ENCODE data around the gene EFNA4. TPM values are rescaled to one million over a fixed set of nuclear protein-coding genes. Genes with fewer than 3 reads are reported as not detected.

The EFNA4 gene
- total RNA-seq, 2 donors from 2014 or later, result 4.6 to 7.0 TPM

DNA sequence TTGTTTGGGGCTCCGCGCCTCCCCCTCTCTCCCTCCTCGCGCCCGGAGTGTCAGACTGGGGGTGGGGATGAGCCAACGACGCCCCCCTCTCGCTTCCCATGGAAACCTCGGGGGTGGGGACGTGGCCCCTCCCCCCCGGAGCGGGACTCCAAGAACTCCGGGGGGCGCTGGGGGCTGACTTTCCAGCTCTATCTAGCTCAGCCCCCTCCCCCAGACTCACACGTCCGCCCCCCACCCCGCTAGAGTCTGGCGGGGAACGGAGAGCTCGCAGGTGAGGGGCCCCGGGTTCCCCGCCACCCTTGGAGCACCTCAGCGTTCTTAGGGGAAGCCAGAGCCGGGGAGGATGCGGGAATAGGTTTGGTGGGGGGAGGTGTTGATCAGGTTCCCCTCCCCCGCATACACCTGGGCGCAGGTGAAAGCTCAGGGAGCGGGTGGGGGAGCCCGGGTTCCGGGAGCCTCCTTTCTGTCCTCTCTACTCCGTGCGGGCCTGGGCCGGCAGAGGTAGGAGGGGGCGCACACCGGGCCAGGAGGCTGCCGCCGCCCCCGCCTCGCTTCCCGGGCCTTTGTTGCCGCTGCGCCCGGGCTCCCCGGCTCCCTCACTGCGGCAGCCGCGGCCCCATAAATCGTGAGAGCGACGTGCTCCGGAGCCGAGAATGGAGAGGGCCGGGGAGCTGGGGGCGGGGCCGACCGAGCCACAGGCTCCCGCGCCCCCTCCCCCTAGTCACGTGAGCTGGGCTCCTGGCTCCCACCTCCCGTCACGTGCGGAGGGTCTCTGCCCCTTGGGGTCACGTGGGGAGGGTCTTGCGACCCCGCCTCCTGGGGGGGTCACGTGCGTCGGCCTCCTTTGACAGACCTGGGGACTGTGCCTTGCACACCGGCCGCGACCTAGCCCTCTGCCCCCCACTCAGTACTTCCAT is 17.0 kb downstream of the EFNA4 start:
- Mint-ChIP-seq H3K9me3 (no peaks in the 10 kb centered on the region), H3K4me1 (peaks cover 29% of the 10 kb centered on the region), H3K27ac (no peak overlapping the region), H3K4me3 (peak overlapping the region; percentile 88), H3K36me3 (ENCODE audit: low read depth) (peaks cover 17% of the 10 kb centered on the region), H3K27me3 (peaks cover 25% of the 10 kb centered on the region)
- ATAC-seq (replicated peaks), result no peak

DNA sequence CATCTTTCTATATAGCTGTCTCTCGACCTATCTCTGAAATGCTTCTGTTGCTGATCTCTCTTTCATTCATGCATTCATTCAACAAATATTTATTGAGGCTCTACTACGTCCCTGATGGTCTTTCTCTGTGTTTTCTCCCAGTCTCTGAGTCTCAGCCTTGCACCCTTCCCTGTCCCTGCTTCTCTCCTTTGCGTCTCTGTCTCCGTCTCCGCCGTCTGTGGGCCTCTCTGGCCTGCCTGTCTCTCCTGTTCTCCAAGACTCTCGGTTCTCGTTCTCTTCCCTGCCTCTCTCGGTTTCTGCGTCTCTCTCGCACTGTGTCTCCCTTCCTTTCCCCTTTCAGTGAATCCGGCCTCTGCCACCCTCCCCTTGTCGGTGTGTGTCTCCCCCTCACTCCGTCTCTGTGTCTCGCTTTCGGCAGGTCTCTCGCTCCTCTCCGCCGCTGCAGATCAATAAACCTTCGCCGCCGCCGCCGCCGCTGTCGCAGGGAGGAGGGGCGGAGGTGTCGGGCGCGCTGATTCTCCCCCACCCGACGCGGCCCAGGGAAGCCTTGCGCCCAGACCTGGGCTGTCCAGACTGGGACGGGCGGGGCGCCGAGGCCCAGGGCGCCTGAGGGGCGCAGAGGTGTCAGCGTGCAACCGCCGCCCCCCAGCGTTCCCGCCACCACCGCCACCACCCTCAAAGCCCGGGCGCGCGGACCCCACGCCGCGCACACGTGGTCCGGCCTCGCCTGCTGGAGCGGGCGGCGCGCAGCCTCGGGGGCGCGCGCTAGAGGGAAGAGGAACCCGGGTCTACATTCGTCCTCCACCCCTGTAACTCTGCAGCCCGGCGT is 18.1 kb downstream of the EFNA4 start:
- no peaks in the 10 kb centered on the region for H3K9me3 Mint-ChIP-seq
- H3K27me3 Mint-ChIP-seq, result peaks cover 25% of the 10 kb centered on the region
- no peak overlapping the region for H3K27ac Mint-ChIP-seq
- H3K4me1 Mint-ChIP-seq, result peaks cover 29% of the 10 kb centered on the region
- peak overlapping the region; percentile 61 for H3K4me3 Mint-ChIP-seq
- peaks cover 18% of the 10 kb centered on the region for H3K36me3 Mint-ChIP-seq (ENCODE audit: low read depth)
- ATAC-seq (replicated peaks), result no peak

DNA sequence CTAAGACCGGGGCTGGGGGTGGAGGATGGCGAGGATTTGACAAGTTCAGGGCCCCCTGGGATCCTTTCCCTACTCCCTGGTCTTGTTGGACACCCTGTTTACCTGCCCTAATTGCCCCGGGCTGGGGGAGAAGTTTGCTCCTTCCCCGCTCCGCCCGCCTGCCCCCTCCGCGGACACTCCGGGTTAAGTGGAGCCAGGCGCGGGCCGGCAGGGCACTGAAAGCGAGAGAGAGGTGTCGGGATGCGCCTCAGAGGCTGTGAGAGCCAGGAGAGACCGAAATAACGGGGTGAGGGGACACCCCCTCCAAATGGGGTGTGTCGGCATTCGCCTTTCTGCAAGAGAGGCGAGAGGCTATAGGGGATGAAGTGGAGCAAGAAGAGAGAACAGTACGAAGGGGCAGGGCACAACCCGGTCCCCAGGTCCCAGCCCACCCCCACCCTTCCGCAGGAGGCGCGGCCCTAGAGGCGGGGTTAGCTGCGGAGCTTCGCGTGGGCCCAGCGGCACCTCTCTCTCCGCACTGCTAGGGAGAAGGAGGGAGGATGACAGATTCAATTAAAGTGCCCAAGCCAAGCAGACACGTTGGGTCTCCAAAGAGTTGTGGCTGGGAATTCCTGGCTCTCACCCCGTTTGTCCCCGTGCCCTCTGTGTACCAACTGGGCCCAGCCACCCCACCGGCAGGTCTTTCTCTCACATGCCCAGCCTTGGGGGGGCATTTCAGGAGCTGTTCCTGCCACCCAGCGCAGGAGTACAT is 18.9 kb downstream of the EFNA4 start:
- H3K36me3 Mint-ChIP-seq (ENCODE audit: low read depth), result peaks cover 18% of the 10 kb centered on the region
- peaks cover 29% of the 10 kb centered on the region for H3K4me1 Mint-ChIP-seq
- H3K27ac Mint-ChIP-seq, result no peak overlapping the region
- H3K27me3 Mint-ChIP-seq, result peaks cover 25% of the 10 kb centered on the region
- no peaks in the 10 kb centered on the region for H3K9me3 Mint-ChIP-seq
- ATAC-seq (replicated peaks), result no peak
- H3K4me3 Mint-ChIP-seq, result peak overlapping the region; percentile 61

DNA sequence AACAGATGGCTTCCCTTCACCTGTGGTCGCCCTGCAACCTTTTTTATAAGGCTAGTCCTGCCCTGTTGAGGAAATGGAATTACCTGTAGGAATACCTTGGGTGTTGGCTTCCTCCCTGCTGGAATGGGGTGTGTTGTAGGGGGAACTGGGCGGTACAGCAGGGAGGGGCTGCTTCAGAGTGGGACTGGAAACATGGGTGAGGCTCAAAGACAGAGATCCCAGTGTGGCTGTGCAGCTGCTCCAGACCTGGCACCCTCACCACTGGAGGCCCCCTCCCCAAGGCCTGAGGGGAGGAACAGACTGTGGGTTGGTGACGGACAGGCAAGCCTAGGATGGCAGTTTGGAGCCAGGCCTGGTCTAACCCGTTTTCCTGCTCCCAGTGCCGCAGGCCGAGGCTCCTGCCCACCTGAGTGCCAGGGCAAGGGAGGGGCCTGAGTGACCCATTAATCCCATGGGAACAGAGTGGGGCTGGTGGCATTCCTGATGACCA is 19.6 kb downstream of the EFNA4 start:
- peaks cover 29% of the 10 kb centered on the region for H3K4me1 Mint-ChIP-seq
- H3K9me3 Mint-ChIP-seq, result no peaks in the 10 kb centered on the region
- no peak for ATAC-seq (replicated peaks)
- peaks cover 18% of the 10 kb centered on the region for H3K36me3 Mint-ChIP-seq (ENCODE audit: low read depth)
- H3K27me3 Mint-ChIP-seq, result peaks cover 25% of the 10 kb centered on the region
- H3K4me3 Mint-ChIP-seq, result peak overlapping the region; percentile 61
- no peak overlapping the region for H3K27ac Mint-ChIP-seq

DNA sequence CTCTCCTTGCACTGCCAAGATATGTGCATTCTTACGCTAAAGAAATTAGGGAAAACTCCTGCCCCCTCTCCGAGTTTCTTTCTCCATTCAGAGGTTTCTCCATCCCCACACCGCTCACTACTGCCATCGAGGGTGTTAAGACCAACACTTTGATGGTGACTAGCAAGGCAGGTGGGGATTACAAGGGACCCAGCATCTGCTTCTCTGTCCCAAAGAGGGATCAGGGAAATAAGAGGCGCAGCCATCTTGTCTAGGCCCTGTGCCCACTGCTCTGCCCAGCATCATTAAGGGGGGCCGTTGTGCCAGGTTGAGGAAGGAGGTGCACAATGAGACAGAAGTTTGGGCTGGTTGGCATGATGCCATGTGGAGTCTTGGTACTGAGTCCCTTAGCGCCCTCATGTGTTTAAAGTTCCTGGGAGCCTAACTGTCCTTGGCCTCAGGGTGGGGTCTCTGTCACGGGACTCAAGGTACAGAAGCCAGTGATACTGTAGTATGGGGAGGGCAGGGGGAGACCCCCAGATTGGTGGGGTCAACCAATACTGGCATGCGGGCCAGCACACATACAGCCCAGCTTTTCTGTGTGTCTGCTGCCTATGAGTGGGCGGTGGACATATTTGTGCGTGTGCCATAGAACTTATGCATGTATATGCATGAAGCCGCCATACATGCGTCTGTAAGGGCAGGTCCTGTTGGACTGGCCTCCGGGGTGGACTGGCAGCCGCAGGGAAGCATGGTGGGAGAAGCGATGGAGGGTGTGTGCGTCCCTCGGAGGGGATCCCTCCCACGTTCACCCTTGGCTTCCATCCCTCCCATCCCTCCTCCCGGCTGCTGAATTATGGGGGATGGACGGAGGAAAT is 20.6 kb downstream of the EFNA4 start:
- Mint-ChIP-seq H3K4me3 (peak overlapping the region; percentile 91), H3K27me3 (peaks cover 25% of the 10 kb centered on the region), H3K4me1 (peaks cover 29% of the 10 kb centered on the region), H3K27ac (peak overlapping the region; percentile 94), H3K36me3 (ENCODE audit: low read depth) (peaks cover 18% of the 10 kb centered on the region), H3K9me3 (no peaks in the 10 kb centered on the region)
- ATAC-seq (replicated peaks), result no peak

DNA sequence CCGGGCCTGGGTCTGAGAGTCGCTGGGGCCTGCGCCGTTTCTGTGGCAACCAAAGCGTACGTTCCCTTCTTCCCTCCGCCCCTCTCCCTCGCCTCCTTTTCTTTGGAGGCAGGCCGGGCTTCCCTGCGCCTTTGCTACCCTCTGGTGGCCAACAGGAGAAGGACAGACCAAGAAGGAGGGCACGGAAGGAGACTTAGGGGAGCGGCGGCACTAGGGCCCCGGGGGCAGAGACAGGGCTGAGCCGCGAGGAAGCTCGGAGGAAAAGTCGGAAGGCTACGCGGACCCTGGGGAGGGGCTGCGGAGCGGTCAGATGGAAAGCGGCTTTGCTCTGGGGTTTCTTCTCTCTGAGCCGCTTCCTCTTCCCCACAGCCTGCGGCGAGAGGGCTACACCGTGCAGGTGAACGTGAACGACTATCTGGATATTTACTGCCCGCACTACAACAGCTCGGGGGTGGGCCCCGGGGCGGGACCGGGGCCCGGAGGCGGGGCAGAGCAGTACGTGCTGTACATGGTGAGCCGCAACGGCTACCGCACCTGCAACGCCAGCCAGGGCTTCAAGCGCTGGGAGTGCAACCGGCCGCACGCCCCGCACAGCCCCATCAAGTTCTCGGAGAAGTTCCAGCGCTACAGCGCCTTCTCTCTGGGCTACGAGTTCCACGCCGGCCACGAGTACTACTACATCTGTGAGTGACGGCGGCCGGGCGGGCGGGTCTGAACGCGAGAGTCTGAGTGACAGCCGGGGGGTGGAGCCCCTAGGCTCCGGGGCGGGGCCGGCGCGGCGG is 21.4 kb downstream of the EFNA4 start:
- H3K27me3 Mint-ChIP-seq, result peaks cover 18% of the 10 kb centered on the region
- ATAC-seq (replicated peaks), result peak; percentile 87
- no peaks in the 10 kb centered on the region for H3K9me3 Mint-ChIP-seq
- peaks cover 22% of the 10 kb centered on the region for H3K4me1 Mint-ChIP-seq
- H3K4me3 Mint-ChIP-seq, result peak overlapping the region; percentile 91
- peaks cover 18% of the 10 kb centered on the region for H3K36me3 Mint-ChIP-seq (ENCODE audit: low read depth)
- H3K27ac Mint-ChIP-seq, result peak overlapping the region; percentile 94

DNA sequence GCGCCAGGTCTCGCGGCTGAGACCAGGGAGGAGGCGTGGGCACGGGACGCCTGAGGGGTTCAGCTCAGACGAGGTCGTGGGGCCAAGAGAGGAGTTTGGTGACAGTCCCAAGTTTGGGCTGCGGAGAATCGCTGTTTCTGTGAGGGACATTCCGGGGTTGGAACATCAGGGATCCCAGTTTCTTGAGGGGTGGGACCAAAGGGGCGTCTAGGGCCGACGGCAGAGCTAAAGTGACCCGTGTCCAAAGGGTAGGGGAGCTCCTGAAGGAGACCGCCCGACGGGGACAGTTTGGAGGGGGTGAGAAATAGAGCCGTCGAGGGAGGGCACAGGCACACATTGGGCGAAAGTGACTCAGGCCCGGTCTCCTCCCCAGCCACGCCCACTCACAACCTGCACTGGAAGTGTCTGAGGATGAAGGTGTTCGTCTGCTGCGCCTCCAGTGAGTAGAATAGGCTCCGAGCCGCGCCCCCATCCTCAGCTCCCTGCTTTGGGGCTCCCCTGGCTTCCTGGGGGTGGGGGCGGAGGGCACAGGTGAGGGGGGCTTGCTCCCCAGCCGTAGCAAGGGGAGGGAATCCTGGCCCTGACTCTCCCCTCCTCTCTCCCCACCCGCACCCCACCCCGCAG is 22.1 kb downstream of the EFNA4 start:
- peak; percentile 66 for ATAC-seq (replicated peaks)
- Mint-ChIP-seq H3K4me1 (peaks cover 22% of the 10 kb centered on the region), H3K4me3 (peak overlapping the region; percentile 91), H3K9me3 (no peaks in the 10 kb centered on the region), H3K27me3 (peaks cover 18% of the 10 kb centered on the region), H3K36me3 (ENCODE audit: low read depth) (peaks cover 18% of the 10 kb centered on the region), H3K27ac (peak overlapping the region; percentile 94)

DNA sequence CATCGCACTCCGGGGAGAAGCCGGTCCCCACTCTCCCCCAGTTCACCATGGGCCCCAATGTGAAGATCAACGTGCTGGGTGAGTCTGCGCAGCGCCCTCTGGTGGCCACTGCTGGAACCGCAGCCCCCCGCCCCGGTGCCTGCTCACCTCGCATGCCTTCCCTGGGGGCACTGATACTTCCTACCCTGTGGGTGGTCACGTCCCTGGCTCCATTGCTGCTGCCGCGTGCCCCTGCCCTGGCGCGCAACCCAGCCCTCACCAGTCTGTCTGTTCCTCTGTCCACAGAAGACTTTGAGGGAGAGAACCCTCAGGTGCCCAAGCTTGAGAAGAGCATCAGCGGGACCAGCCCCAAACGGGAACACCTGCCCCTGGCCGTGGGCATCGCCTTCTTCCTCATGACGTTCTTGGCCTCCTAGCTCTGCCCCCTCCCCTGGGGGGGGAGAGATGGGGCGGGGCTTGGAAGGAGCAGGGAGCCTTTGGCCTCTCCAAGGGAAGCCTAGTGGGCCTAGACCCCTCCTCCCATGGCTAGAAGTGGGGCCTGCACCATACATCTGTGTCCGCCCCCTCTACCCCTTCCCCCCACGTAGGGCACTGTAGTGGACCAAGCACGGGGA is 22.7 kb downstream of the EFNA4 start:
- Mint-ChIP-seq H3K4me1 (peaks cover 21% of the 10 kb centered on the region), H3K4me3 (peak overlapping the region; percentile 91), H3K36me3 (ENCODE audit: low read depth) (peaks cover 18% of the 10 kb centered on the region), H3K27me3 (peaks cover 18% of the 10 kb centered on the region), H3K27ac (no peak overlapping the region), H3K9me3 (no peaks in the 10 kb centered on the region)
- ATAC-seq (replicated peaks), result peak; percentile 13

DNA sequence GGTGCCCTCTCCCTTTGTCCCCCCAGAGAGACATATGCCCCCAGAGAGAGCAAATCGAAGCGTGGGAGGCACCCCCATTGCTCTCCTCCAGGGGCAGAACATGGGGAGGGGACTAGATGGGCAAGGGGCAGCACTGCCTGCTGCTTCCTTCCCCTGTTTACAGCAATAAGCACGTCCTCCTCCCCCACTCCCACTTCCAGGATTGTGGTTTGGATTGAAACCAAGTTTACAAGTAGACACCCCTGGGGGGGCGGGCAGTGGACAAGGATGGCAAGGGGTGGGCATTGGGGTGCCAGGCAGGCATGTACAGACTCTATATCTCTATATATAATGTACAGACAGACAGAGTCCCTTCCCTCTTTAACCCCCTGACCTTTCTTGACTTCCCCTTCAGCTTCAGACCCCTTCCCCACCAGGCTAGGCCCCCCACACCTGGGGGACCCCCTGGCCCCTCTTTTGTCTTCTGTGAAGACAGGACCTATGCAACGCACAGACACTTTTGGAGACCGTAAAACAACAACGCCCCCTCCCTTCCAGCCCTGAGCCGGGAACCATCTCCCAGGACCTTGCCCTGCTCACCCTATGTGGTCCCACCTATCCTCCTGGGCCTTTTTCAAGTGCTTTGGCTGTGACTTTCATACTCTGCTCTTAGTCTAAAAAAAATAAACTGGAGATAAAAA is 23.5 kb downstream of the EFNA4 start:
- peaks cover 12% of the 10 kb centered on the region for H3K36me3 Mint-ChIP-seq (ENCODE audit: low read depth)
- H3K9me3 Mint-ChIP-seq, result no peaks in the 10 kb centered on the region
- peaks cover 16% of the 10 kb centered on the region for H3K4me1 Mint-ChIP-seq
- ATAC-seq (replicated peaks), result no peak
- peaks cover 12% of the 10 kb centered on the region for H3K27me3 Mint-ChIP-seq
- H3K27ac Mint-ChIP-seq, result no peak overlapping the region
- H3K4me3 Mint-ChIP-seq, result peak overlapping the region; percentile 91

DNA sequence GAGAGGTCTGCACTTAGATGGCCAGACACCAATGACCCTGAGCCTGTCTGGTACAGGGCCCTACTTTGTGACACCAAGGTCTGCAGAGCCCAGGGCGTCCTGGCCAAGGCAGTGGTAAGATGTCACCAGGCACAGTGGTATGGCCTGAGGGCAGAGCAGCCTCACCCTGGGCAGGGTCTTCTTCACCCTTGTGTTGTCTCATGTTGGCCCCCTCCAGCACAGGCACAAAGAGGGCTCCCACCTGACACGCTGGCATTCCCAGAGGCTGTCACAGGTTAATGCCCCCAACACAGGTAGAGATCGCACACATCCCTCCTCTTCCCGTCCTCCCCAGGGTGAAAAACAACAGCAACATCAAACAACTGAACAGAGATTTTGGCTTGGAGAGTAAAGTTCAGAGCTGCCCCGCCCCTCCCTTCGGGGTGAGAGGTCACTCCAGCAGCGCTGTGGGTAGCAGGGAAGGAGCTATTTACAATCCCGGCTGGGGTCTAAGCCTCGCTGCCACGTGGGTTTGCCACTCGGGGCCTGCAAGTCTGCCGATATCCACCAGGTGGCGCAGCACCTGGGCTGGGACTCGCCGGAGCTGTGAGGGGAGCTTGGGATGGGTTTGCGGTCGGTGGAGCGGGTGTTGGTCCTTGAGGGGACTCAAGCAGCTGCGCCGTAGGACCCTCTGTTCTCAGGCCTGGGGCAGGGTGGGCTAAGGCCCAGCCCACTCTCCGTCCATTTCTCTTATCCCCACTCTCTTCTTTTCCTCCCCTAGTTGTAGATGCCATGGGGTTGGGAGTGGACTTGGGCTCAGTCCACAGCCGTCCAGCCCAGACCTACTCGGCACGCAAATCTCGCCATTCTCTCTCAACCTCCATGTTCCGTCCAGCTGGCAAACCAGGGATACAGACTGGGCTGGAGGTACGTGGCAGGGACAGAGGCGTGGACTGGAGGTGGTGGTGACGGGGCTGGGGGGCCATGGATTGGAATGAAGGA is 27.8 kb downstream of the EFNA4 start:
- H3K36me3 Mint-ChIP-seq (ENCODE audit: low read depth), result no peaks in the 10 kb centered on the region

DNA sequence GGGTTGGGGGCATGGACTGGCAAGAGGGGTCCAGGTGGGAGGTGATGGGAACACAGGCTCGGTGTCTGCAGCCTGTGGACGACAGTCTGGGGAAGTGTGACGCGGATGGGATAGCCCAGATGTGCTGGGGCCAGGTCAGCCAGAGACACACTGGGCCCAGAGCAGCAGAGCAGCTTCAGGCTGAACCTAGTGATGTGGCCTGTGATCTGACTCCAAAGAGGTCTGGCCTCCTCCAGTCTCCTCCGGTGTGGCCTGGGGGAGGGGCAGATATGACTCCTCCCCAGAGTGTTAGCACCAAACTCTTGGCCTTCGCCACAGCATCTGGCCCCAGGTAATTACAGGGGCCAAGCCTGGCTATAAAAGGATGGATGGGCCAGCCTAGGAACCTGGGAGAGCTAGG is 28.6 kb downstream of the EFNA4 start:
- Mint-ChIP-seq H3K27me3 (peaks cover 5% of the 10 kb centered on the region), H3K4me1 (no peaks in the 10 kb centered on the region), H3K9me3 (no peaks in the 10 kb centered on the region), H3K4me3 (no peak overlapping the region), H3K27ac (no peak overlapping the region), H3K36me3 (ENCODE audit: low read depth) (no peaks in the 10 kb centered on the region)
- no peak for ATAC-seq (replicated peaks)

More for the DNA sequence above, 27.8 kb downstream of the EFNA4 start:
- Mint-ChIP-seq H3K27me3 (peaks cover 5% of the 10 kb centered on the region), H3K27ac (no peak overlapping the region), H3K9me3 (no peaks in the 10 kb centered on the region), H3K4me1 (no peaks in the 10 kb centered on the region), H3K4me3 (no peak overlapping the region)
- ATAC-seq (replicated peaks), result peak; percentile 85
